OCI-LY1 (cell line): ENCODE data around the gene DNAH1.

Experiments
- H2AFZ ChIP-seq: fragments of 200-600 bp; sonication (generic), shearing (Covaris generic); 2 replicates; pipeline ENCODE4 v1.6.0; 2014; ENCODE audit warnings: antibody characterized with exemption, mild to moderate bottlenecking, low read length
- H3F3A ChIP-seq: fragments of 200-600 bp; sonication (generic), shearing (Covaris generic); 2 replicates; pipeline ENCODE4 v1.6.0; 2014; ENCODE audit warnings: mild to moderate bottlenecking, antibody characterized with exemption, low read length, moderate library complexity; ENCODE audit not compliant: insufficient read depth
- H3K27ac ChIP-seq: fragments of 200-600 bp; sonication (generic); 2 replicates; pipeline ENCODE4 v1.5.1; 2014; ENCODE audit warnings: low read length, mixed run types, mild to moderate bottlenecking, low read depth; ENCODE audit not compliant: poor library complexity, severe bottlenecking
- H3K27me3 ChIP-seq: fragments of 200-600 bp; sonication (generic); 2 replicates; pipeline ENCODE4 v1.6.0; 2014; ENCODE audit warnings: antibody characterized with exemption, mild to moderate bottlenecking, low read length, moderate library complexity; ENCODE audit not compliant: insufficient read depth
- H3K36me3 ChIP-seq: fragments of 200-600 bp; sonication (generic); 2 replicates; pipeline ENCODE4 v1.6.1; 2014; ENCODE audit warnings: mild to moderate bottlenecking, antibody characterized with exemption, low read length, moderate library complexity, mixed read lengths; ENCODE audit not compliant: insufficient read depth
- H3K4me1 ChIP-seq: fragments of 200-600 bp; sonication (generic); 2 replicates; pipeline ENCODE4 v1.5.1; 2014; ENCODE audit warnings: mild to moderate bottlenecking, low read length, moderate library complexity; ENCODE audit not compliant: insufficient read depth, severe bottlenecking
- H3K4me2 ChIP-seq: fragments of 200-600 bp; sonication (generic), shearing (Covaris generic); 2 replicates; pipeline ENCODE4 v1.6.1; 2014; ENCODE audit warnings: low read length
- H3K4me3 ChIP-seq: fragments of 200-600 bp; sonication (generic); 2 replicates; pipeline ENCODE4 v1.5.1; 2014; ENCODE audit warnings: low read length, low read depth, mild to moderate bottlenecking, mixed read lengths; ENCODE audit not compliant: poor library complexity, severe bottlenecking
- H3K79me2 ChIP-seq: fragments of 200-600 bp; shearing (Covaris generic); 2 replicates; pipeline ENCODE4 v1.6.1; 2016; ENCODE audit warnings: mixed run types, low read length, mixed read lengths; ENCODE audit not compliant: insufficient read depth
- H3K9ac ChIP-seq: fragments of 200-600 bp; sonication (generic), shearing (Covaris generic); 2 replicates; pipeline ENCODE4 v1.6.1; 2014; ENCODE audit warnings: mild to moderate bottlenecking, low read length, mixed read lengths
- H3K9me2 ChIP-seq: fragments of 200-600 bp; sonication (generic), shearing (Covaris generic); 2 replicates; pipeline ENCODE4 v1.6.1; 2014; ENCODE audit warnings: low read depth, mild to moderate bottlenecking, low read length, mixed read lengths
- H3K9me3 ChIP-seq: fragments of 200-600 bp; shearing (Covaris generic); 2 replicates; pipeline ENCODE4 v1.6.1; 2014; ENCODE audit warnings: low read length, mixed read lengths
- H4K20me1 ChIP-seq: fragments of 200-600 bp; sonication (generic), shearing (Covaris generic); 2 replicates; pipeline ENCODE4 v1.6.0; 2016; ENCODE audit warnings: mild to moderate bottlenecking, low read length; ENCODE audit not compliant: insufficient read depth
- EZH2 ChIP-seq: fragments of 200-600 bp; sonication (generic), shearing (Covaris generic); IDR thresholded peaks from 2 replicates; pipeline ENCODE4 v1.8.0; 2017; ENCODE audit warnings: borderline replicate concordance, mixed run types, mild to moderate bottlenecking, antibody characterized with exemption, low read length, moderate library complexity, mixed read lengths
- TF ChIP-seq, protein P1 (sequence below): fragments of 200-600 bp; sonication (generic), shearing (Covaris generic); IDR thresholded peaks from 2 replicates; pipeline ENCODE4 v1.5.1; 2017; ENCODE audit warnings: mild to moderate bottlenecking, antibody characterized with exemption, low read length, moderate library complexity, mixed read lengths

Gene DNAH1

DNA sequence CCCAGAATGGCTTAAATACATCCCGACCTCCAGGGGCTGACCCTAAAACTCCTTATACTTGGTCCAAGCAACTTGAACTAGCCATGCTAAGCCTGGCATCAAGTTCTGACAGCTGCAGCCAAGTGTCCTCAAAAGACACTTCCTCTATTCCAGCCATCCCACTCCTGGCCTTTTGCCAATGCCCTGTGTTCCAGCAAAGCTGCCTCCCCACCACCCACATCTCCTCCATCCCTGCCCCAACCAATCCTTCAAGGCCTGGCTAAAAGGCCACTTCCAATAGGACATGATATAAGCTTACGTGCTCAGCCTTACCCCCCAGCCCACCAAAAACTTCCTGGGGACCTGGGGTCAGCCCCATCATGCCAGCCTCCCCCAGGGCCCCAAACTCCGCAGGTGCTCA lies 87.8 kb downstream of the DNAH1 start:
- H3K9me2 ChIP-seq: no peaks in the 10 kb centered on the region
- H3K9ac ChIP-seq: no peak overlapping the region
- peaks cover 8% of the 10 kb centered on the region for H3K4me1 ChIP-seq
- H3F3A ChIP-seq: no peaks in the 10 kb centered on the region
- H3K9me3 ChIP-seq: no peaks in the 10 kb centered on the region
- H3K4me3 ChIP-seq: no peak overlapping the region
- no peak overlapping the region for H2AFZ ChIP-seq
- no peak overlapping the region for H3K27ac ChIP-seq
- H4K20me1 ChIP-seq: no peaks in the 10 kb centered on the region
- H3K79me2 ChIP-seq: peaks cover 4% of the 10 kb centered on the region
- TF ChIP-seq EZH2: no peak
- TF ChIP-seq, protein P1, sequence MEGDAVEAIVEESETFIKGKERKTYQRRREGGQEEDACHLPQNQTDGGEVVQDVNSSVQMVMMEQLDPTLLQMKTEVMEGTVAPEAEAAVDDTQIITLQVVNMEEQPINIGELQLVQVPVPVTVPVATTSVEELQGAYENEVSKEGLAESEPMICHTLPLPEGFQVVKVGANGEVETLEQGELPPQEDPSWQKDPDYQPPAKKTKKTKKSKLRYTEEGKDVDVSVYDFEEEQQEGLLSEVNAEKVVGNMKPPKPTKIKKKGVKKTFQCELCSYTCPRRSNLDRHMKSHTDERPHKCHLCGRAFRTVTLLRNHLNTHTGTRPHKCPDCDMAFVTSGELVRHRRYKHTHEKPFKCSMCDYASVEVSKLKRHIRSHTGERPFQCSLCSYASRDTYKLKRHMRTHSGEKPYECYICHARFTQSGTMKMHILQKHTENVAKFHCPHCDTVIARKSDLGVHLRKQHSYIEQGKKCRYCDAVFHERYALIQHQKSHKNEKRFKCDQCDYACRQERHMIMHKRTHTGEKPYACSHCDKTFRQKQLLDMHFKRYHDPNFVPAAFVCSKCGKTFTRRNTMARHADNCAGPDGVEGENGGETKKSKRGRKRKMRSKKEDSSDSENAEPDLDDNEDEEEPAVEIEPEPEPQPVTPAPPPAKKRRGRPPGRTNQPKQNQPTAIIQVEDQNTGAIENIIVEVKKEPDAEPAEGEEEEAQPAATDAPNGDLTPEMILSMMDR: no peak
- no peak overlapping the region for H3K4me2 ChIP-seq
- peaks cover 77% of the 10 kb centered on the region for H3K36me3 ChIP-seq
- H3K27me3 ChIP-seq: no peaks in the 10 kb centered on the region

DNA sequence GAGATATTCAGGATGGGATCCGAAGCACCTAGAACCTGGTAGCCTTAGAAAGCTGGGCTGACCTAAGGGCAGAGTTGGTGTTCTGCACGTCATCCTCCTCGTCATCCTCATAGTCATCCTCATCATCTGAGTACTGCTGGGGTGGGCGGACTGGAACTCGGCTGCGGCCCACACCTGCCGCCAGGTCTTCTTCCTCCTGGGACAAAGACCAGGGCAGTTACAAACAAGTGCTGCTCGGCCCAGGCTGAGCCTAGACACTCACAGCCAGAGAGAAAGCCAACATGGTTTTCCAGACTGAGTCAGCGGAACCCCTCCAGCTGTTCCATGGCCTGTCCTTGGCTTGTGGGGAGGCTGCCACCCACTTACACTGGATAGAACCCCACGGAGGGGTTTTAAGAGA lies 88.3 kb downstream of the DNAH1 start:
- no peaks in the 10 kb centered on the region for H3K9me3 ChIP-seq
- H3K4me2 ChIP-seq: no peak overlapping the region
- peaks cover 77% of the 10 kb centered on the region for H3K36me3 ChIP-seq
- no peak overlapping the region for H3K4me3 ChIP-seq
- H3F3A ChIP-seq: no peaks in the 10 kb centered on the region
- H2AFZ ChIP-seq: no peak overlapping the region
- no peak overlapping the region for H3K27ac ChIP-seq
- H3K4me1 ChIP-seq: peaks cover 12% of the 10 kb centered on the region
- no peaks in the 10 kb centered on the region for H3K9me2 ChIP-seq
- H3K79me2 ChIP-seq: peaks cover 8% of the 10 kb centered on the region
- no peak overlapping the region for H3K9ac ChIP-seq
- no peaks in the 10 kb centered on the region for H4K20me1 ChIP-seq
- no peak for TF ChIP-seq EZH2
- TF ChIP-seq, protein P1: no peak
- no peaks in the 10 kb centered on the region for H3K27me3 ChIP-seq

DNA sequence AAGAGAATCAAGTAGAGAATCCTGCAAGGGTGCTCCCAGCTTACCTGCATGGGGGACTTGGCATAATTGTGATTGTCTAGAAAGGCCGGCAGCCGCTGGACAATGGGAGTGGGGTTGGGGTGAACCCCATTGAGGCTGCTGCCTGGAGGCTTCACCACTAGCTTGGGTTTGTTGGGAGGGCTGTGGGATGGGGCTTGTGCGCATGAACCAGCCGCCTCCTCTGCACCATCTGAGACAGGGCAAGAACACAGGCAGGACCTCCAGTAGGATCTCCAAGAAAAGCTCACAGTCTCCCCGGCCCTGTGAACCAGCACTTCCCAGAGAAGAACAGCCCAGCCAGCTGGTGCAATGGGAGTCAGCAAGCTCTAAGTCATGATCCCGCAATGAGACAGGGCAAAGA lies 88.9 kb downstream of the DNAH1 start:
- Histone ChIP-seq H3F3A (no peaks in the 10 kb centered on the region), H3K4me1 (peaks cover 12% of the 10 kb centered on the region), H3K9ac (no peak overlapping the region), H2AFZ (no peak overlapping the region), H3K4me2 (no peak overlapping the region), H3K9me2 (no peaks in the 10 kb centered on the region), H3K79me2 (peaks cover 10% of the 10 kb centered on the region), H3K4me3 (no peak overlapping the region), H3K27ac (no peak overlapping the region), H3K9me3 (no peaks in the 10 kb centered on the region), H3K36me3 (peaks cover 77% of the 10 kb centered on the region), H4K20me1 (no peaks in the 10 kb centered on the region), H3K27me3 (no peaks in the 10 kb centered on the region)
- TF ChIP-seq, protein P1: no peak
- no peak for TF ChIP-seq EZH2
